HG02870 (cell line): ENCODE data around the gene POLQ.
"Not testable (repeated sequence)": the region's sequence is repeated elsewhere in the genome, so short reads cannot be mapped to it uniquely, and the experiment has no call there.

Experiments
- ATAC-seq: cut with Tn5 transposase; IDR thresholded peaks from one replicate; pipeline ENCODE4 v1.9.1; 2021; ENCODE audit warnings: mild to moderate bottlenecking, moderate library complexity; ENCODE audit not compliant: unreplicated experiment

The POLQ gene

DNA sequence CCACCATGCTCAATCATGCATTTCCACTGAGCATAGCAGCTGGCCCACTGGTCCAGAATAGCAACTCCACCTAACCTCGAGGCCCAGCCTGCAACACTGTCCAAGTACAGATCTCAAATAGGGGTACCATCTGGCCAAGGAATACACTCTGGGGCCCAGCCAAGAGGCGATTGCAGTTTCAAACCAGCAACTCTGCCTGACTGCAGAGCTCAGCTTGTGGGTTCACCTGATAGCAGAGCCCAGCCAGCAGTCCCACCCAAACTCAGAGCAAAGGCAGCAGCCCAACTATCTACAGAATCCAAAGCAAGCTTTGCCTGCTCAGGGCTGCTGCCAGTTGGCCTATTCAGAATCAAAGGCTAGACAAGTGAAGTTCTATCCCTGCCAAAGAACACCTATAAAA is 30.5 kb downstream of the POLQ start:
- ATAC-seq = no peak

DNA sequence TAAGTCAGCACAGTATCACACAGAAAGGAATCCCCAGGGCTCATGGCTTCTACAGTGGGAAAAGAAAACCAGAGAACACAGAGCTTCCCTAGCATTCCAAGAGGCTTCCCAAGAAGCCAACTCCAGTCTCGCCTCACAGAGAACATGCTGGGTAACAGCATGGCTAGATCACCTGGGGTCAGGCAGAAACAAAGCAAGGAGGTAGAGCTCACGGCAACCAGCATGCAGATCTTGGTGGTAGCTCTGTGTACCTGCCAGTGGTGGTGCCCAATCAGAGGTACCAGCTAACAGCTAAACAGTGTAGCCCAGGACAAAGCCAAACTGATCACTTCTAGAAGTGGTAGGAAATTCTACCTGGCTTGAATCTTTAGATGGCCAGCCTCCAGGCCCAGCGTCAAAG is 31.3 kb downstream of the POLQ start:
- no peak for ATAC-seq

DNA sequence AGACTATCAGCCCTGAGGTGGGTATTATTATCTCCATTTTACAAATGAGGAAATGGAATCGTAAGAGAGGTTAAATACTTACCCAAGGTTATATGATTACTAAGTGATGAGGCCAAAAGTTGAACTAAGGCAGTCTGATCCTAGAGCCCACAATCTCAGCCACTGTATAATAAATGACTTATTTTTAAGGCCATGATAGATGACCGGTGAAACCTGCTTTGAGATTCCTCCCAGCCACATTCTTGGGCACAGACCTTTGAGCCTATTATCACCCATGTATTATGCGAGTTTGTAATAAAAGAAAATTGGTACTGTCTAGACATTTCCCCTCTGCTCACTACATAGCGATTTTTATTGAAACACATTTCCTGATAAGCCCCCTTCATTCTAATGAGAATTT is 37.4 kb downstream of the POLQ start:
- ATAC-seq = no peak

- no peak for ATAC-seq
Observed at GRCh38 chr3:121505256-121505655, 40.5 kb downstream of the POLQ start.

DNA sequence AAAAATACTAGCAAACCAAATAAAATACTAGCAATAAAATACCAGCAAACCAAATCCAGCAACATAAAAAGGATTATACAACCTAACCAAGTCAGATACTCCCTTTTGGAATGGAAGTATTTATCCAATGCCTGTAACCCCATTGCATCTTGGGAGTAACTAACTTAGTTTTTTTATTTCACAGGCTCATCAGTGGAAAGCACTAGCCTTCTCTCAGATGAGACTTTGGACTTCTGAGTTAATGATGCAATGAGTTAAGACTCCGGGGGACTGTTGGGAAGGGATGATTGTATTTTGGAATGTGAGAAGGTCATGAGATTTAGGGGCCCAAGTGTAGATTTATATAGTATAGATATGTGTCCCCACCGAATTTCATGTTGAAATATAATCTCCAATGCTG is 41.2 kb downstream of the POLQ start:
- ATAC-seq = no peak

GRCh38 chr3:121496786-121497185 is 49.0 kb downstream of the POLQ start:
- ATAC-seq = no peak

GRCh38 chr3:121493431-121493830 is 52.4 kb downstream of the POLQ start:
- ATAC-seq = no peak

- no peak for ATAC-seq
Observed at GRCh38 chr3:121491683-121492320, 54.0 kb downstream of the POLQ start.

DNA sequence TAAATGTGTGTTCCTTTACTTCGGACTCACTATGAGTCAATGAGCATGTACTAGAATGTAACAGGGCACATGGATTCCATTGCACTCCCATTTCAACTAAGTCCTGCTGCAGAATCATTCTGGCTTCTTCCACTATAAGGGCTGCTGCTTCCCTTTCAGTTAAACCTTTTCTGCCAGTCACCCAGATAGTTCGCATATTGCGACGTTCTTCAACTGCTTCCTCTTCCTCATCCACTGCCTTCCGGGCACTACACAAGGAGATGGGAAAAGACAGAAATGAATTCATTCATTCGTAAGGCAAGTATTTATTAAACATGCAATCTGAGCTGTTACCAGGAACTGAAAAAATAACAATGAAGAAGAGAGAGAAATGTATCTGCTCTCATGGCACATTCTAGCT is 55.6 kb downstream of the POLQ start:
- ATAC-seq = no peak

DNA sequence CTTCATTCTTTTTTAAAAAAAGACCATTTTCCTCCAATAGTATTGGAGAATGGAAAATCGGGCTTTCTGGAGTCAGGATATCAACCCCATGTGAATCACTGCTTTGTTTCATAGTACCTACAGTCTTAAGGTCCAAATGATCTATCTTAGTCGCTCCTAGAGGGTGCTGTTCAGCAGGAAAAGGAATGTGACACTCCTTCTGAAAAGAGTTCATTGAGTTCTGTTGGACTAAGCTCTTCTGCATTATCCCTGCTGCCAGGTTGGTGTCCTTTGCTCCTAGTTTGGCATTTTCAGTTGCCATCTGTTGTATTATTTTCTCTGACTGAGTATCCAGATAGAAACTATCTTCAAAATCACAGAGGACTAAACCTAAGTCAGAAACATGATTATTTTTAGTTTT is 57.2 kb downstream of the POLQ start:
- no peak for ATAC-seq

GRCh38 chr3:121483290-121483689 is 62.5 kb downstream of the POLQ start:
- ATAC-seq = no peak

DNA sequence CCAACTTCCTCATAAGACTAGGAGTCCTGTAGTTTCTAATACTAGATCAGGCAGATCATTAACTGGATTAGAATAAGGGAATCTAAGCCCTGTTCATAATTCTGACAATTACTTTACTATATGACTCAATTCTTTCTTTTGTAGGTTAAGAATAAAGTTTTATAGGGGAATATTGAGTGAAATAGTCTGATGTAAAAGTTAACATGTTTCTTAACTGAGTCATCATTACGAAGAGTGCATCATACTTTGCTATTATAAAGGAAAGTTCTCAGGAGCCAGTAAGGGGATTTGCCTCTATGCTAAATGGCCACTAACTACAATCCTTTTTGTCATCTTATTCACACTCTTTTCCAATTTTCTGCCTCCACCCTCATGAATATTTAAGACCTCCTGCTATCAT is 63.1 kb downstream of the POLQ start:
- ATAC-seq = no peak

DNA sequence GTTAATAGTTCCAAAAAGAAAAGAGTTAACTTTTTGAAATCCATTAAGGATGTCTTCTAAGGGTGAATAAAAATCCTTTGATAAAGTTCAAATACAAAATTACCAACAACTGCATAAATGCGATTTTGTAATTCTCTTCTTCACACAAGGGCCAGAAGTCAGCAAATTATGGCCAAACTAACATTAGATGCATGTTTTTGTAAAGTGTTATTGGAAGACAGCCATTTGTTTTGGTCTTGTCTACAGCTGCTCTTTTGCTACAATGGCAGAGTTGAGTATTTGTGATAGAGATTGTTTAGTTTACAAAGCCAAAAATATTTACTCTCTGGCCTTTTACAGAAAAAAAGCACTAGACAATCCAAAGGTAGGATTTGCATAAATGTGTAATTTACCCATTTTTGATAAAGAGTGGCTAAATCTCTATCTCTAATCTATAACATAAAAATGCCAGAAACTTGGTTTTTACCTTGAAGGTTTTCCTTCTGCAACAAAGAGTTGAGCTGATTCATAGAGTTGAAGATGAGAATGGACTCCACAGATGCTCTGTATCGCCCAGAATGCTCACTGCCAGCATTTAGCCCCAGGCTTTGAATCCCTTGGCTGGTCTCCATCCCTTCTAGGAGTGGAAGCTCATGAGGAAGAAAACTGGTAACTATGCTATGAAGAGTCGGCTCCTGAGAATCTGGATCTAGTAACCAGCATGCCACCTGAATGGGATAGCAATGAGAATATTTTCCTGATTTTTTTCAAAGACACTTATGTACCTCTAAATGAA is 64.5 kb downstream of the POLQ start:
- ATAC-seq = no peak

DNA sequence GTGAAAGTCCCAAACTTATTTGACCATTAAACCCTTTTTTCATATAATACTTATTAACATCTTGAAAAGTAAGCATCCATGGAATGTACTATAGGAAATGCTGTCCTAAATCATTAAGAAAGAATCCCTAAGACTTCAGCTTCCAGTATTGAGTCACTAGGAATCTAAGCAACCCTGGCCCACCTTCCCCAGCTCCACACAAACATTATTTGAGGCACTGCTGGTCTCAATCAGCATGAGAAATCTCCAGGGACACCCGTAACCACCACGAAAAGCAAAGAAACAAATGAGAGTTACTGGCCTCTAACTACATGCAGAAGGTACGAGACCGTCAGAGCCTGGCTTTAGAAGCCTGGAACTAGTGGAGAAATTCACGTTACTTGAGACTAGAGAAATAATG is 68.2 kb downstream of the POLQ start:
- ATAC-seq = no peak

- ATAC-seq = no peak
Observed at GRCh38 chr3:121473001-121473400, 72.8 kb downstream of the POLQ start.

DNA sequence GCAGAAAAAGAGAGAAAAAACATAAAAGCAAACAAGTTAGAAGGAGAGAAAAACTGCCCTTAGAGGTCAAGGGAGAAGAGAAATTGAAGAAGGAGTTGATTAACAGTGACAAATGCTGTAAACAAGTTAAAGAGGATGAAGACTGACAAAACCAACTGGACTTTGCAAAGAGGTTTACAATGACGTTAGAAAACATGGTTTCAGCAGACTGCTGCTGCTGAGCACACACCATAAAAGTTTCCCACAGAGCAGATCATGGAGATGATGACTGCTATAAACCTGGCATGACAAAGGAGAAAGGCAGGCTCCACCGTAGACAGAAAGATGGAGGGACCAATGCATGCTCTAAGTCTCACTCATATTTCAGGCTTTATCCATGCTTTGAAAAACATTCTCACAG is 78.7 kb downstream of the POLQ start:
- ATAC-seq = no peak

DNA sequence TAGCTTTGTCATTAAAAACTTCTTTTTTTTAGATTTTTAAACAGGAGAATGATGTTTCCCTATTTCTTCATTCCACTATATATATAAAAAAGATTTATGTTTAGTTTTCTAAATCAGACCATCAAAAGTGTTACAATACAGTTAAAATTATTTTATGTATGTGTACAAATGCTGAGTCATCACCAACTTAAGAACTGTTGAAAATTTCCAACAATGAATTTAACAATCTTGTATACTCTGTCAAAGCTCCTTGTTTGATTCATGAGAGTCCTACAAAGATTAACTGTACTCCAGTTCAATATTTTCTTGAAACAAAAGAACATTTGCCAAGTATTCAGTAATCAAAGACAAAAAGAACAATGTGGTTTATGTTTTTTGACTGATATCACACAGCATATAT is 82.0 kb downstream of the POLQ start:
- ATAC-seq = no peak

DNA sequence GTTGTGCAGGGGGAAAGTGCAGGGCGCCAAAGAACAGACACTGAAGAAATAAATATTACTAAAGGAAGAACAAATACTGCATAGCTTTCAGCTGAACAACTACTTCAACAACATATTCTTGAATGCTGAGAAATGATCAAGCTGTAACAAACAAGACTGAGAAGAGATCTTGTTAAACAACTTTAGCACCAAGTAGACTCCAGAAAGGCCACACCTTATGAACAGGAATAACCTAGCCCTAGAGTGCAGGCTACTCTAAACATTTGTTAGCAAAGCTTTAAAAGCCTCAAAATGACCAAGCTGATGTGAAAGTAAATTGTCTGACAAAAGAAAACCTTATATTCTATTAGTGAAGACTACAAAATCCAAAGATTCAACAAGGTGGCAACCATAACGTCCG is 83.2 kb downstream of the POLQ start:
- ATAC-seq = no peak

GRCh38 chr3:121451752-121452151 is 94.0 kb downstream of the POLQ start:
- not testable (repeated sequence) for ATAC-seq

GRCh38 chr3:121443456-121443855 is 102.3 kb downstream of the POLQ start:
- no peak for ATAC-seq

GRCh38 chr3:121436641-121437040 is 109.1 kb downstream of the POLQ start:
- ATAC-seq = no peak

DNA sequence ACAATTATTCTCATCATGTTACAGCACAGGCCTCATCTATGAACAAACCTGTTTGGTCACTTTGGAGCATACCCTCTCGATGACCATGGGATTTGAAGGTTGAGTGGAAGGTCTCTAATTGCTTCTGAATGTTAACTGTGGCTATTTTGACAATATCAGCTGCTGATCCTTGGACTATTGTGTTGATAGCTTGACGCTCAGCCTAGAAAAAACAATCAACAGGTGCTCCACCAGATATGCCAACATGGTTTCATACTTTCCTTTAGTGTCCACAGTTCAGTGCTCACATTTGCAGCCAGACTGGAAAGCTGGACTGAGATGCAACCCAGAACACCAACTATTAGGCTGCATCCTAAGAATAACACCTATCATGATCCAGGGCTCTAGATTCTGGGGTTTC is 109.7 kb downstream of the POLQ start:
- ATAC-seq = no peak
